Skeletal muscle tissue (tissue), 4 donors: ENCODE measurements around the gene ENAH. TPM values are rescaled to one million over a fixed set of nuclear protein-coding genes. Genes with fewer than 3 reads are reported as not detected.

Experiments
- H3K27ac ChIP-seq: one replicate; pipeline ENCODE4 v1.7.0; 2013; ENCODE audit warnings: mild to moderate bottlenecking, low read depth, low read length, inconsistent platforms
- H3K27me3 ChIP-seq, 3 donors: one replicate each; pipeline ENCODE4 v1.7.0; 2013; ENCODE audit warnings: low read length in 3 of 3; ENCODE audit not compliant: control insufficient read depth in 3 of 3, insufficient read depth in 3 of 3
- H3K36me3 ChIP-seq, 3 donors: one replicate each; pipeline ENCODE4 v1.7.0; 2013; ENCODE audit warnings: low read length in 3 of 3; ENCODE audit not compliant: control insufficient read depth in 3 of 3, insufficient read depth in 3 of 3
- H3K4me1 ChIP-seq, 3 donors: one replicate each; pipeline ENCODE4 v1.7.0; 2013; ENCODE audit warnings: low read length in 3 of 3, mild to moderate bottlenecking in 3 of 3; ENCODE audit not compliant: control insufficient read depth in 3 of 3, insufficient read depth in 3 of 3
- H3K4me3 ChIP-seq, 3 donors: one replicate each; pipeline ENCODE4 v1.7.0; 2013; ENCODE audit warnings: low read length in 3 of 3
- H3K9ac ChIP-seq, 3 donors: one replicate each; pipeline ENCODE4 v1.7.0; 2013; ENCODE audit warnings: low read length in 3 of 3, mild to moderate bottlenecking in 3 of 3, moderate library complexity in 2 of 3, low read depth in 1 of 3
- H3K9me3 ChIP-seq, 3 donors: one replicate each; pipeline ENCODE4 v1.7.0; 2013; ENCODE audit warnings: low read length in 3 of 3; ENCODE audit not compliant: control insufficient read depth in 3 of 3
- total RNA-seq: library from RNA; depleted of rRNA; stranded (reverse); fragments of >200 nt; gene quantifications from one replicate; pipeline ENCODE4 v1.2.3, GENCODE V29; 2014
- donor health status: Osteomylitis.

Gene ENAH
- total RNA-seq, 1 donor from 2014 or later: 38.6 TPM

DNA sequence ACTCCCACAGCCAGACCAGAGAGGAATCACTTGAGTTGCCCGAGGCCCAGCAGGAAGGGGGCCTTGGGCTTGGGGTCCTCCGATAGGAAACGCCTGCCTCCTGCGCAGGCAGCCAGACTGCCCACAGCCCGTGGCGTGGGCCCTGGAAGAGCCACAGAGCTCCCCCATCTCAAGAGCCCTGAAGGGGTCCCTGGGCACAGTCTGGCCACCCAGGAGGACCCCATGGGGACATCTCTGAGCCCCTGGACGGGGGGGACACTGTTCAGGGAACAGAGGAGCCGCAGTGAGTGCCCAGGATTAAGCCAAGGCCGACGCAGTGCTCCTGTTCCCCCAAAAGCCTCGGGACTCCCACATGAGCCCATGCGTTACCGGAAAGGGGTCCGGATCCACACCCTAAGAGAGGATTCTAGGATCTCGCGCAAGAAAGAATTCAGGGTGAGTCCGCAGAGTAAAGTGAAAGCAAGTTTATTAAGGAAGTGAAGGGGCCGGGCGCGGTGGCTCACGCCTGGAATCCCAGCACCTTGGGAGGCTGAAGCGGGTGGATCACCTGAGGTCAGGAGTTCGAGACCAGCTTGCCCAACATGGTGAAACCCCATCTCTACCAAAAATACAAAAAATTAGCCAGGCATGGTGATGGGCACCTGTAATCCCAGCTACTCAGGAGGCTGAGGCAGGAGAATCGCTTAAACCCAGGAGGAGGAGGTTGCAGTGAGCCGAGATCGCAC lies 187.0 kb downstream of the ENAH start:
- Histone ChIP-seq H3K4me3 (no peak overlapping the region), H3K9ac (no peak overlapping the region), H3K4me1 (peaks cover 3 to 25% (median 20%) of the 10 kb centered on the region in 3 donors), H3K27ac (no peak overlapping the region), H3K36me3 (no peaks in the 10 kb centered on the region), H3K9me3 (no peaks in the 10 kb centered on the region), H3K27me3 (peaks cover 0 to 6% (median 0%) of the 10 kb centered on the region in 3 donors)

DNA sequence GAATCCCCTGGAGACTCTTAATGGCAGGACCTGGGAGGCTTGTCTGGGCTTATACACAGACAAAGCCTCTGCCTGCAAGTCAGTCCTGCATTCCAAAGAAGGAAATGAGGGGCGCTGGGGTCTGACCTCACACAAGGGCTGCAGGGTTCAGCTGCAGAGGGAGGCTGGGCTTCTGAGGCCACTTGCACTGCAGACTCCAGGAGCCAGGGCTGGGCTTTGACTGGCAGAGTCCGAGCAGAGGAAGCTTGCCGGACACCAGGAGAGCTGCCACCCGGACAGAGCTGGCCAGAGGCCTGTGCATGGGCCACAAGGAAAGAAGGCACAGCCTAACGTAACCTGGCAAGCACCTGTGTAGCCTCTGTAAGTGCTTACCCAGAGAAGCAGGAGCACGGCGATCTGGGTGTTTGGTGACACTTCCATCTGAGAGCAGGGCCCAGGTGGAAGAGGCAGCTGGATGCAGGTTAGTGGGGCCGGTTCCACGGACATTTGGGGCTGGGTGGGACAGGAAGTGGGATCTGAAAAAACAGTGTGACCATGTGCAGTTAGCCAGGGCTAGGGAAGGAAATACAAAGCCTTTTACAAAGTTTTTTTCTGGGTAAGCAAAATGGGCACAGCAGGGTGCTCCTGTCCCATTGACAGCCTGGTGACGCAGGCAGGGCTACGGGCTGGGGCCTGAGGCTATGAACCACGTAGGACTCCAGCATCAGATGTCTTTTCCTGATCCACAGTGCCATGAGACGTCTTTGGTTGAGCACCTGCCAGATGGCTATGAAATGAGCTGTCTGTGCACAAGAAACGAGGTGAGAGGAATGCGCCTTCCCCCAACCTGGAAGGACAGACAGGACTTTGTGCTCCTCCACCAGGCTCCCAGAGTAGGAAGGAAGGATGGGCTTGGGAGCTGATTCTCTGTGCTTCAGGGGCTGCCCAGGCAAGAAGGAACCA lies 187.8 kb downstream of the ENAH start:
- no peak overlapping the region for H3K27ac ChIP-seq

DNA sequence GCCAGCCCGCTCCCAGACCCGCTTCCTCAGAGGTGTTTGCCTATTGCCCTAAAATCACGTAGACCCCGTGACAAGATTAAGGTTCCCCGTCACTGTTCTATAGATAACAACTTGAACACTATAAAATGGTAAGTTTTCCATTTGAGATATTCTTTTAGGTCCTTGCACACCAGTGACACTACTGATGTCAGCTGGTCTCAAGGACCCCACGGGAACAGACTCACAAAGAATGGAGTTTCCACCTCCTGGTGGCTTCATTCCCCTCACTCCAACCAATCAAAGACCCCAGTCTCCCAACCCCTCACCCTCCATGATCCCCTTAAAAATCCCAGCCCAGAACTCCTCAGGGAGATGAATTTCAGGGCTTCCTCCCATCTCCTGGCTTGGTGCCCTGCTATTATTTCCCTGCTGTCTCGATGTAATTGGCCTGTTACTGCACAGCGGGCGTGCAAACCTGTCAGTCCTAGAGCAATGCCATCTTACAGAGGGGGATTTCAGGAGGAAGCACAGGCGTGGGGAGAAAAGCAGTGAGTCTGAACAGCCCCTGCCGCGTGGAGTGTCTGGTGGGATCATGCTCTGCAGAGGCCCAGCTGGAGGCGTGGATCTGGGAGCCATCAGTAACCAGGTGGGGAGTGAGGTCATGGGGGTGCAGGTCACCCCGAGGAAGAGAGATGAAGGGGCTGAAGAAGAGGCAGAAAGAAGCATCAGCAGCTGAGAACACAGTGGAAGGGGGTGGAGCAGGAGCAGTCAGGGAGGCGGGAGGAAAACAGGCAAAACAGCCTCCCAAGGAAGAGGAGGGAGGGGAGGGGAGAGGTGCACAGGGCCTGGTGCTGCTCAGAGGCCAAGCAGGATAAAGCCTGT lies 190.0 kb downstream of the ENAH start:
- Histone ChIP-seq H3K4me1 (peaks cover 4 to 20% (median 18%) of the 10 kb centered on the region in 3 donors), H3K9me3 (no peaks in the 10 kb centered on the region), H3K27me3 (peaks cover 0 to 6% (median 0%) of the 10 kb centered on the region in 3 donors), H3K27ac (no peak overlapping the region), H3K36me3 (no peaks in the 10 kb centered on the region), H3K4me3 (no peak overlapping the region), H3K9ac (no peak overlapping the region)

More for the DNA sequence above, 187.8 kb downstream of the ENAH start:
- H3K4me1 ChIP-seq: peaks cover 4 to 23% (median 20%) of the 10 kb centered on the region in 3 donors
- H3K9ac ChIP-seq: peak overlapping the region in 1 of 3 donors; percentile 33
- H3K4me3 ChIP-seq: peak overlapping the region in 1 of 3 donors; percentile 6
- H3K36me3 ChIP-seq: no peaks in the 10 kb centered on the region
- H3K27me3 ChIP-seq: peaks cover 0 to 6% (median 0%) of the 10 kb centered on the region in 3 donors
- H3K9me3 ChIP-seq: no peaks in the 10 kb centered on the region

DNA sequence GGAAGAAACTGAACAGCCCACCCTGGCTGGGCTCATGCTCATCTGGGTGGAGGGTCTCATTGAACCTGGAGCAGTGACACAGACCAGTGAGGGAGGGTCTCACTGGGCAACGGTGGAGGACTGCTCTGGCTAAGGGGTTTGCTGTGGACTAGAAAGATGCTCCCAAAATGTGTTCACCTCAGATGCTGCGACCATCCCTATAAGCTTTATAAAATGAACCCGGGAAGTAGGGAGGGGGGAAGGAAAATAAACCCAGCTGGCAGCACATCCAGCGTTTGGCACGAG lies 190.6 kb downstream of the ENAH start:
- Histone ChIP-seq H3K4me3 (no peak overlapping the region), H3K27ac (no peak overlapping the region), H3K27me3 (peaks cover 0 to 6% (median 0%) of the 10 kb centered on the region in 3 donors), H3K4me1 (peaks cover 4 to 18% (median 18%) of the 10 kb centered on the region in 3 donors), H3K9me3 (no peaks in the 10 kb centered on the region), H3K9ac (peak overlapping the region in 1 of 3 donors; percentile 25), H3K36me3 (no peaks in the 10 kb centered on the region)

DNA sequence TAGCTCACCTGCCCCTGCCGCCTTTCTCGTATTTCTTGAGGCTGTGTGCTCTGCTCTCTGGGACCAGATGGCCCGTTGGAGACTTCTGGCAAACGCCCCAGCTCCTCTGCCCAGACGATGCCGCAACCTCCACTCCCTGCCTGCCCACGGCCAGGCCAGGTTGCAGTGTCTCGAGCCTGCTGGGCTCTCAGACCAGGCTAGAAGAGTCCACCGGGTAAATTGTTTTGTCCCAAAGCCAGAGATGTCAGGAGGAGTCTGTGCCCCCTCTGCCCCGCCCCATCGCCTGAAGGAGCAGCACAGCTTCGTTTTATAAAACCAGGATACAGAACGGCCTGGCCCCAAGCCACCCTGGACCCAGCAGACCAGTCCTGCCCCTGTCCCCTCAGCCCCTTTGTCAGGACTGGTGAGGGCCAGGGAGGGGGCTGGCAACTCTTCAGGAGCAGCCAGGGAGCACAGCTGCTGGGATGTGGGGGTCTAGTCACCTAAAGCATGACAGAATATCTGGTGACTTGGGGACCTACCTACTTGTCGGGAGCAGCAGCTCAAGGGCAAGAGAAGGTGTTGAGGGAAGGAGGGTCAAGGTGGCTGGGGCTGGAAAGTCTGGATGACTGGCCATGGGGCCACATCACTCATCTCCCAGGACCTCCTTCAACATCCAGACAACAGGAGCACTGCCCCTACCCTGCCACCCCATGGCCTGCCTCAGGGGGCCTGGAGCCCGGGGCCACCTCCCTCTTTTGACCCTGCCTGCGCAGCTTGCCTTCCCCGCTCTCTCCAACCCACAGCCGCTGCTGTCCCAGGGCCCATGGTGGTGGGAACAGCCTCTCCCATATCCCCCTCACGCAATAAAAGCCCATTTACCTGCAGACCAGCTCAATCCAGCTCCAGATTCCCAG lies 191.1 kb downstream of the ENAH start:
- peaks cover 4 to 13% (median 12%) of the 10 kb centered on the region in 3 donors for H3K4me1 ChIP-seq
- H3K4me3 ChIP-seq: no peak overlapping the region
- peak overlapping the region in 1 of 3 donors; percentile 25 for H3K9ac ChIP-seq
- no peaks in the 10 kb centered on the region for H3K9me3 ChIP-seq
- H3K27me3 ChIP-seq: peaks cover 0 to 6% (median 0%) of the 10 kb centered on the region in 3 donors
- no peak overlapping the region for H3K27ac ChIP-seq
- no peaks in the 10 kb centered on the region for H3K36me3 ChIP-seq

- Histone ChIP-seq H3K4me3 (no peak overlapping the region), H3K9ac (no peak overlapping the region), H3K4me1 (peaks cover 4 to 13% (median 12%) of the 10 kb centered on the region in 3 donors), H3K27ac (no peak overlapping the region), H3K27me3 (peaks cover 0 to 6% (median 0%) of the 10 kb centered on the region in 3 donors), H3K36me3 (no peaks in the 10 kb centered on the region), H3K9me3 (no peaks in the 10 kb centered on the region)
Measured at GRCh38 chr1:225460737-225461532, 192.0 kb downstream of the ENAH start.

- H3K36me3 ChIP-seq: no peaks in the 10 kb centered on the region
- H3K4me1 ChIP-seq: peaks cover 4 to 8% (median 8%) of the 10 kb centered on the region in 3 donors
- no peaks in the 10 kb centered on the region for H3K9me3 ChIP-seq
- H3K9ac ChIP-seq: no peak overlapping the region
- peaks cover 0 to 6% (median 0%) of the 10 kb centered on the region in 3 donors for H3K27me3 ChIP-seq
- no peak overlapping the region for H3K4me3 ChIP-seq
- no peak overlapping the region for H3K27ac ChIP-seq
Measured at GRCh38 chr1:225460021-225460736, 192.7 kb downstream of the ENAH start.

DNA sequence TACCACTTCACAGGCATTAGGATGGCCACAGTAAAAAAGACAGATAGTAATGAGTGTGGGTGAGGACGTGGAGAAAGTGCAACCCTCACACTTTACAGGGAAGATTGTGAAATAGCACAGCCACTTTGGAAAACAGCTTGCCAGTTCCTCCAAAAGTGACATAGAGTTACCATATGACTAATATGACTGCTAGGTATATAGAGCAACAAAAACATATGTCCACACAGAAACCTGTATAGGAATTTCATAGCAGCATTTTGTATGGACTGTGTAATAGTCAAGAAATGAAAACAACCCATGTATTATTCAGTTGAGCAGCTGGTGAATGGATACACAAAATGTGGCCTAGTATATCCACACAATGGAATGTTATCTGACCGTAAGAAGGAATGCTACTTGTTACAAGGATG lies 194.7 kb downstream of the ENAH start:
- Histone ChIP-seq H3K36me3 (no peaks in the 10 kb centered on the region), H3K27ac (no peak overlapping the region), H3K4me1 (peaks cover 3 to 5% (median 4%) of the 10 kb centered on the region in 3 donors), H3K4me3 (no peak overlapping the region), H3K9ac (no peak overlapping the region), H3K9me3 (no peaks in the 10 kb centered on the region), H3K27me3 (peaks cover 0 to 5% (median 0%) of the 10 kb centered on the region in 3 donors)
